Measurements from ENCODE around the gene CASKIN1. TPM values are rescaled to one million over a fixed set of nuclear protein-coding genes. Genes with fewer than 3 reads are reported as not detected.

CASKIN1 gene
- polyA plus RNA-seq, 2 of the 4 experiments (the other 2 are of a cell fraction) = 0.27 to 0.87 TPM

DNA sequence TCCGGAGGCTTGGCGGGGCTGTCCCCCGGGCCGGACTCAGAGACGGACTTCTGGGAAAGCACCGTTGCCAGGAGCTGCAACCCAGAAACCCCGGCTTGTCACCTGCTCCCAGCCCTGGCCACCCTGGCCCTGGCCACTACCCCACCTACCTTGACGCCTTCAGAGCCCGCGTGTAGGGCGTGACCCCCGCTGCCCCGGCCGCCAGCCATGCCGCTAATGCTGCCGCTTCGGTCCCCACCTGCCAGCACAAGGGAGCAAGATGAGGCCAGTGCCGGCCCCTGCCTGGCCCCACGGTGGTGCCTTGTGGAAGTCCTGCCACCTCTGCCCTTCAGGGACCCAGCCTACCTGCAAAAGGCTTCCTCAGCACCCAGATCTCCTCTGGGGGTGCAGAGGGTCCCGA, 11.4 kb downstream of the CASKIN1 start:
- FAIRE-seq (no peak), ATAC-seq (peak in 1 of 2 experiments; percentile 5; a peak in 1 of 6 replicates), DNase-seq (ENCODE audit: low read depth in 1 of 2, low spot score in 1 of 2) (no peak)
- TF ChIP-seq TFCP2L1 (CRISPR knock-in tag; IDR thresholded peaks at IDR 0.05) (no peak), HOXB13 (CRISPR knock-in tag; IDR thresholded peaks at IDR 0.05; ENCODE audit: low read depth) (no peak), NR3C1 (IDR thresholded peaks at IDR 0.05) (no peak), FOXS1 (CRISPR knock-in tag; IDR thresholded peaks at IDR 0.05) (no peak), CHD4 (IDR thresholded peaks at IDR 0.05; ENCODE audit: borderline replicate concordance) (no peak), HEYL (CRISPR knock-in tag; IDR thresholded peaks at IDR 0.05) (no peak), ZNF302 (CRISPR knock-in tag; IDR thresholded peaks at IDR 0.05) (no peak), ZC3H11A (IDR thresholded peaks at IDR 0.05) (no peak), NPAS2 (CRISPR knock-in tag; IDR thresholded peaks at IDR 0.05; ENCODE audit: borderline replicate concordance) (no peak), MAFK (IDR thresholded peaks at IDR 0.05; ENCODE audit: partially characterized antibody) (no peak), EHF (CRISPR knock-in tag; IDR thresholded peaks at IDR 0.05) (no peak), TP53 (CRISPR knock-in tag; IDR thresholded peaks at IDR 0.05) (no peak), HOXB5 (CRISPR knock-in tag; IDR thresholded peaks at IDR 0.05) (no peak), KDM1A (IDR thresholded peaks at IDR 0.05; ENCODE audit: low read depth) (no peak), FOSB (CRISPR knock-in tag; IDR thresholded peaks at IDR 0.05) (no peak)
- TF ChIP-seq, protein P1, sequence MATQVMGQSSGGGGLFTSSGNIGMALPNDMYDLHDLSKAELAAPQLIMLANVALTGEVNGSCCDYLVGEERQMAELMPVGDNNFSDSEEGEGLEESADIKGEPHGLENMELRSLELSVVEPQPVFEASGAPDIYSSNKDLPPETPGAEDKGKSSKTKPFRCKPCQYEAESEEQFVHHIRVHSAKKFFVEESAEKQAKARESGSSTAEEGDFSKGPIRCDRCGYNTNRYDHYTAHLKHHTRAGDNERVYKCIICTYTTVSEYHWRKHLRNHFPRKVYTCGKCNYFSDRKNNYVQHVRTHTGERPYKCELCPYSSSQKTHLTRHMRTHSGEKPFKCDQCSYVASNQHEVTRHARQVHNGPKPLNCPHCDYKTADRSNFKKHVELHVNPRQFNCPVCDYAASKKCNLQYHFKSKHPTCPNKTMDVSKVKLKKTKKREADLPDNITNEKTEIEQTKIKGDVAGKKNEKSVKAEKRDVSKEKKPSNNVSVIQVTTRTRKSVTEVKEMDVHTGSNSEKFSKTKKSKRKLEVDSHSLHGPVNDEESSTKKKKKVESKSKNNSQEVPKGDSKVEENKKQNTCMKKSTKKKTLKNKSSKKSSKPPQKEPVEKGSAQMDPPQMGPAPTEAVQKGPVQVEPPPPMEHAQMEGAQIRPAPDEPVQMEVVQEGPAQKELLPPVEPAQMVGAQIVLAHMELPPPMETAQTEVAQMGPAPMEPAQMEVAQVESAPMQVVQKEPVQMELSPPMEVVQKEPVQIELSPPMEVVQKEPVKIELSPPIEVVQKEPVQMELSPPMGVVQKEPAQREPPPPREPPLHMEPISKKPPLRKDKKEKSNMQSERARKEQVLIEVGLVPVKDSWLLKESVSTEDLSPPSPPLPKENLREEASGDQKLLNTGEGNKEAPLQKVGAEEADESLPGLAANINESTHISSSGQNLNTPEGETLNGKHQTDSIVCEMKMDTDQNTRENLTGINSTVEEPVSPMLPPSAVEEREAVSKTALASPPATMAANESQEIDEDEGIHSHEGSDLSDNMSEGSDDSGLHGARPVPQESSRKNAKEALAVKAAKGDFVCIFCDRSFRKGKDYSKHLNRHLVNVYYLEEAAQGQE (IDR thresholded peaks at IDR 0.05) = no peak
- 81% methylated on average over 17 of the region's 20 CpGs for WGBS (ENCODE audit: missing lambda C conversion rate)
- Histone ChIP-seq H3K4me2 (no peak overlapping the region), H3K9me3 (no peaks in the 10 kb centered on the region), H3K4me3 (no peak overlapping the region), H3K27ac (no peak overlapping the region), H3K4me1 (no peaks in the 10 kb centered on the region)
- CTCF ChIA-PET = interaction anchor here (2.7 kb wide), 1 partner anchor 10 kb away, joined by 19 read pairs; no protein-coding TSS in a partner anchor
- POLR2A ChIA-PET = interaction anchor here (1.5 kb wide), 1 partner anchor 29 kb away, joined by 3 read pairs; the partner anchor contains the start of gene TRAF7

- no peak for DNase-seq (ENCODE audit: low read depth in 1 of 2, low spot score in 1 of 2)
- POLR2A ChIA-PET = interaction anchor here (1.5 kb wide), 1 partner anchor 29 kb away, joined by 3 read pairs; the partner anchor contains the start of gene TRAF7
- no peaks in the 10 kb centered on the region for H3K9me3 ChIP-seq
- H3K4me1 ChIP-seq = no peaks in the 10 kb centered on the region
- H3K4me2 ChIP-seq = no peak overlapping the region
- WGBS (ENCODE audit: missing lambda C conversion rate) = 87% methylated on average over 19 of the region's 19 CpGs
- FAIRE-seq = no peak
- ATAC-seq = peak in 1 of 2 experiments; percentile 2; a peak in 1 of 6 replicates
- no peak overlapping the region for H3K27ac ChIP-seq
- no peak overlapping the region for H3K4me3 ChIP-seq
- TF ChIP-seq HOXB13 (CRISPR knock-in tag; IDR thresholded peaks at IDR 0.05; ENCODE audit: low read depth) = no peak
- no peak for TF ChIP-seq FOSL2 (IDR thresholded peaks at IDR 0.05)
- TF ChIP-seq FOSL2 (CRISPR knock-in tag; IDR thresholded peaks at IDR 0.05) = no peak
- no peak for TF ChIP-seq POLR2AphosphoS2 (conservative IDR thresholded peaks at IDR 0.05; ENCODE audit: low read length)
- no peak for TF ChIP-seq MAFK (IDR thresholded peaks at IDR 0.05; ENCODE audit: partially characterized antibody)
- TF ChIP-seq EHF (CRISPR knock-in tag; IDR thresholded peaks at IDR 0.05) = no peak
- no peak for TF ChIP-seq HES2 (IDR thresholded peaks at IDR 0.05)
- no peak for TF ChIP-seq SREBF2 (IDR thresholded peaks at IDR 0.05)
- TF ChIP-seq MAX (IDR thresholded peaks at IDR 0.05) = no peak
- TF ChIP-seq, protein P2, sequence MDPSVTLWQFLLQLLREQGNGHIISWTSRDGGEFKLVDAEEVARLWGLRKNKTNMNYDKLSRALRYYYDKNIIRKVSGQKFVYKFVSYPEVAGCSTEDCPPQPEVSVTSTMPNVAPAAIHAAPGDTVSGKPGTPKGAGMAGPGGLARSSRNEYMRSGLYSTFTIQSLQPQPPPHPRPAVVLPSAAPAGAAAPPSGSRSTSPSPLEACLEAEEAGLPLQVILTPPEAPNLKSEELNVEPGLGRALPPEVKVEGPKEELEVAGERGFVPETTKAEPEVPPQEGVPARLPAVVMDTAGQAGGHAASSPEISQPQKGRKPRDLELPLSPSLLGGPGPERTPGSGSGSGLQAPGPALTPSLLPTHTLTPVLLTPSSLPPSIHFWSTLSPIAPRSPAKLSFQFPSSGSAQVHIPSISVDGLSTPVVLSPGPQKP (IDR thresholded peaks at IDR 0.05; ENCODE audit: low read depth, low read length) = no peak
- no peak for TF ChIP-seq EP300 (IDR thresholded peaks at IDR 0.05)
- no peak for TF ChIP-seq RNF2 (IDR thresholded peaks at IDR 0.05; ENCODE audit: borderline replicate concordance, low read depth)
- no peak for TF ChIP-seq KDM1A (IDR thresholded peaks at IDR 0.05; ENCODE audit: low read depth)
- no peak for TF ChIP-seq SMC3 (IDR thresholded peaks at IDR 0.05)
- TF ChIP-seq CHD2 (IDR thresholded peaks at IDR 0.05; ENCODE audit: low read length, partially characterized antibody) = no peak
- CTCF ChIA-PET = interaction anchor here (2.7 kb wide), 1 partner anchor 11 kb away, joined by 19 read pairs; no protein-coding TSS in a partner anchor
These were observed 12.1 kb downstream of the CASKIN1 start for GRCh38 chr16:2184346-2184745.
